Thyroid gland (tissue), 4 donors: ENCODE measurements around the gene UBE2QL1. TPM values are rescaled to one million over a fixed set of nuclear protein-coding genes. Genes with fewer than 3 reads are reported as not detected.

ENCODE experiments used
- DNase-seq, 2 donors: peaks; one replicate each; pipeline ENCODE4 v3.0.0-alpha.2; 2019
- H3K27ac ChIP-seq, 3 donors: fragments of 200-600 bp; sonication (generic); 1 replicate in 2 of 3; 2 replicates in 1 of 3; pipeline ENCODE4 v1.5.1; 2016 to 2019; ENCODE audit warnings: mild to moderate bottlenecking in 1 of 3, moderate library complexity in 1 of 3
- H3K27me3 ChIP-seq: fragments of 200-600 bp; sonication (generic); one replicate; pipeline ENCODE4 v1.5.1; 2019
- H3K36me3 ChIP-seq, 2 donors: fragments of 200-600 bp; sonication (generic); one replicate each; pipeline ENCODE4 v1.5.1; 2016 to 2019
- H3K4me1 ChIP-seq, 2 donors: fragments of 200-600 bp; sonication (generic); one replicate each; pipeline ENCODE4 v1.5.1; 2017 to 2019
- H3K4me3 ChIP-seq, 3 donors: fragments of 200-600 bp; sonication (generic); replicated peaks in 1 of 3; 1 replicate in 2 of 3; 2 replicates in 1 of 3; pipeline ENCODE4 v1.5.1; 2016; ENCODE audit warnings: mild to moderate bottlenecking in 1 of 3
- H3K9me3 ChIP-seq: fragments of 200-600 bp; sonication (generic); one replicate; pipeline ENCODE4 v1.5.1; 2017
- CTCF ChIP-seq, 6 experiments: fragments of 200-600 bp in 3 of 6; fragments of 450-650 bp in 3 of 6; sonication (generic) in 3 of 6; IDR thresholded peaks; one replicate each; pipeline ENCODE4 v1.5.1; 2016 to 2019; ENCODE audit warnings: antibody characterized with exemption in 6 of 6, mild to moderate bottlenecking in 2 of 6, inconsistent platforms in 1 of 6, moderate library complexity in 1 of 6
- POLR2A ChIP-seq, 2 donors: fragments of 450-650 bp; IDR thresholded peaks; one replicate each; pipeline ENCODE4 v1.6.1; 2017; ENCODE audit warnings: antibody characterized with exemption in 2 of 2, mild to moderate bottlenecking in 2 of 2, moderate library complexity in 1 of 2
- WGBS, 2 donors: methylation state at CpG; one replicate each; pipeline ENCODE4 v1.1.5; 2017; 5-methylcytosine and 5-hydroxymethylcytosine counted together
- intact Hi-C: fragments of 100-400 bp; cut with DNase I; formaldehyde crosslinking; loops from one replicate; pipeline ENCODE4 v1.15.1; 2023
- total RNA-seq, 4 donors: library from RNA; depleted of rRNA; stranded (reverse); fragments of >200 nt; gene quantifications; one replicate each; pipeline ENCODE4 v1.2.3, GENCODE V29; 2016

UBE2QL1 gene
- total RNA-seq, 4 donors from 2014 or later: 2.0 to 4.0 (median 2.6) TPM

GRCh38 chr5:6475626-6476312, 27.1 kb downstream of the UBE2QL1 start:
- TF ChIP-seq CTCF (IDR thresholded peaks at IDR 0.05) (no peak), POLR2A (IDR thresholded peaks at IDR 0.05) (no peak)
- no peak overlapping the region for H3K4me3 ChIP-seq
- H3K27me3 ChIP-seq: no peaks in the 10 kb centered on the region
- H3K9me3 ChIP-seq: no peaks in the 10 kb centered on the region
- H3K27ac ChIP-seq: no peak overlapping the region
- no peaks in the 10 kb centered on the region for H3K4me1 ChIP-seq
- H3K36me3 ChIP-seq: no peaks in the 10 kb centered on the region
- DNase-seq: no peak
- 56% methylated on average over 9 of the region's 9 CpGs for WGBS, 2 donors
- intact Hi-C loops: no loop called here

DNA sequence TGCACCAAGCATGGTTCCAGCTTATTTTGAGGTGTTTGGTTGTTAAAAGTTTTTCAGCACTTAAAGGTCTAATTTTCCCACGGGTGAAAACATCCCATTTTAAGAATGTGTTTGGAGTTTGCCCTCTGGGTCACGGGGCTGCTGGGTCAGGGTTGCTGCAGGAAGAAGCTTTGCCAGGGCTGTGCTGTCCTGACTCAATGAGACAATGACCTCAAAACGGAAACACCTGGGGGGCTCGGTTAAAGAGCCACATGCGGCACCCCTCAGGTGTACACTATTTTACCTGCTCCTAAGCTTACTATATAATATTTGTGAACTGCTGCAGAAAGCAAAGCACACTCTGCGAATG, 27.6 kb downstream of the UBE2QL1 start:
- Histone ChIP-seq H3K27ac (no peak overlapping the region), H3K27me3 (no peaks in the 10 kb centered on the region), H3K4me3 (no peak overlapping the region), H3K9me3 (no peaks in the 10 kb centered on the region), H3K36me3 (no peaks in the 10 kb centered on the region), H3K4me1 (no peaks in the 10 kb centered on the region)
- 82 to 90% methylated on average over 6 of the region's 6 CpGs for WGBS, 2 donors
- TF ChIP-seq CTCF (IDR thresholded peaks at IDR 0.05) (no peak), POLR2A (IDR thresholded peaks at IDR 0.05) (no peak)
- intact Hi-C loops: no loop called here
- no peak for DNase-seq

DNA sequence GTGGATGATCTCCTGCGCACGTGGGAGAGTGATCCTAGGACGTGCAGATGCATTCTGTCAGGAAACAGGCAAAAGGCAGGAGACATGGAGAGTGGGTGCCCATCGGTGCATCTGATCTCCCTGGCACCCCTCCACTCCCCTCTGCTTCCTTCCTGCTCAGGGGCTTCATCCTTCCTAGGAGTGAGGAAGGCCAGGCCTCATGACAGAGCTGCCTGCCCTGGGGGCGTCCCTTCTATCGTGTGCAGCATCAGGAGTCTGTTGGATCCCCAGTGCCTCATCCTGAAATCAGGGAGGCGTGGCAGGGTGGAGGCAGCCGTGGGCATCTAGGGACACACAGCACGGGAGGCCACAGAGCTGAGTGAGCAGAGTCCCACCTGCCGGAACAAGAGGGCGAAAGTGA, 30.1 kb downstream of the UBE2QL1 start:
- TF ChIP-seq CTCF (IDR thresholded peaks at IDR 0.05) (no peak), POLR2A (IDR thresholded peaks at IDR 0.05) (no peak)
- intact Hi-C loops: no loop called here
- H3K4me3 ChIP-seq: no peak overlapping the region
- H3K27ac ChIP-seq: no peak overlapping the region
- no peaks in the 10 kb centered on the region for H3K9me3 ChIP-seq
- no peak for DNase-seq
- H3K4me1 ChIP-seq: no peaks in the 10 kb centered on the region
- H3K27me3 ChIP-seq: no peaks in the 10 kb centered on the region
- 79 to 84% methylated on average over 11 of the region's 11 CpGs for WGBS, 2 donors
- H3K36me3 ChIP-seq: no peaks in the 10 kb centered on the region

GRCh38 chr5:6480133-6481051, 31.7 kb downstream of the UBE2QL1 start:
- TF ChIP-seq CTCF (IDR thresholded peaks at IDR 0.05) (no peak), POLR2A (IDR thresholded peaks at IDR 0.05) (no peak)
- no peaks in the 10 kb centered on the region for H3K4me1 ChIP-seq
- H3K27ac ChIP-seq: no peak overlapping the region
- intact Hi-C loops: no loop called here
- no peaks in the 10 kb centered on the region for H3K9me3 ChIP-seq
- H3K36me3 ChIP-seq: no peaks in the 10 kb centered on the region
- WGBS, 2 donors: 83 to 84% methylated on average over 15 of the region's 15 CpGs
- H3K4me3 ChIP-seq: no peak overlapping the region
- no peak for DNase-seq
- no peaks in the 10 kb centered on the region for H3K27me3 ChIP-seq

DNA sequence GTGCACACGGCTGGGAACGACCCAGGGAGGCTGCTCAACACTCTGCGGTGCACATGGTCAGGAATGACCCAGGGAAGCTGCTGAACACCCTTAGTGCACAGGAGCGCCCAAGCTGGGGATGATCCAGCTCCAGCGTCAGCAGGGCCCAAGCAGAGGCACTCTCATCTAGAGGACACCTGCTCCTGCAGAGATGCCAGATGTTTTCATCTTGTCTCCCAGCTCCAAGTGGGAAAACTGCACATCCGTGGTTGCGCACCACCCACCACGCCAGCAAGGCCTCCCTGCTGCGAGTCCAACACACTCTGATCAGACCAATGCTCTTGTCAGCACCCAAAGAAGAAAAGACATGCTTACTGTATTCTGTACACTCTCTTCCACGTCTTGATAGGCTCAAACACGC, 34.1 kb downstream of the UBE2QL1 start:
- Histone ChIP-seq H3K4me3 (no peak overlapping the region), H3K36me3 (no peaks in the 10 kb centered on the region), H3K27ac (no peak overlapping the region), H3K4me1 (no peaks in the 10 kb centered on the region), H3K9me3 (no peaks in the 10 kb centered on the region), H3K27me3 (no peaks in the 10 kb centered on the region)
- intact Hi-C loops: no loop called here
- no peak for TF ChIP-seq POLR2A (IDR thresholded peaks at IDR 0.05)
- no peak for TF ChIP-seq CTCF (IDR thresholded peaks at IDR 0.05)
- WGBS, 2 donors: 92 to 96% methylated on average over 11 of the region's 11 CpGs
- DNase-seq: no peak
